HEK293 (cell line): ENCODE results near the gene LCAT.

Source experiments
- BCL11A ChIP-seq: fragments of 450-650 bp; formaldehyde crosslinking; IDR thresholded peaks from 2 replicates; pipeline ENCODE4 v1.5.1; 2016; ENCODE audit warnings: low read depth, missing biosample characterization, missing genetic modification characterization
- GLIS2 ChIP-seq: fragments of 450-650 bp; formaldehyde crosslinking; IDR thresholded peaks from 2 replicates; pipeline ENCODE4 v1.5.1; 2016; ENCODE audit warnings: missing biosample characterization, missing genetic modification characterization
- IKZF3 ChIP-seq: fragments of 450-650 bp; IDR thresholded peaks from 2 replicates; pipeline ENCODE4 v1.5.0; 2018; ENCODE audit warnings: missing biosample characterization, mild to moderate bottlenecking, missing genetic modification characterization, moderate library complexity
- KLF16 ChIP-seq: fragments of 450-650 bp; formaldehyde crosslinking; IDR thresholded peaks from 2 replicates; pipeline ENCODE4 v1.5.1; 2017; ENCODE audit warnings: missing biosample characterization, missing genetic modification characterization
- MYNN ChIP-seq: fragments of 450-650 bp; formaldehyde crosslinking; IDR thresholded peaks from 2 replicates; pipeline ENCODE4 v1.5.1; 2016; ENCODE audit warnings: missing biosample characterization, missing genetic modification characterization, borderline replicate concordance
- SALL2 ChIP-seq: fragments of 450-650 bp; formaldehyde crosslinking; IDR thresholded peaks from 2 replicates; pipeline ENCODE4 v1.5.0; 2017; ENCODE audit warnings: missing biosample characterization, mild to moderate bottlenecking, missing genetic modification characterization, borderline replicate concordance
- SP3 ChIP-seq: fragments of 450-650 bp; formaldehyde crosslinking; IDR thresholded peaks from 2 replicates; pipeline ENCODE4 v1.5.1; 2016; ENCODE audit warnings: missing biosample characterization, missing genetic modification characterization
- ZFHX2 ChIP-seq: fragments of 450-650 bp; formaldehyde crosslinking; conservative IDR thresholded peaks from 2 replicates; pipeline ENCODE4 v1.5.1; 2016; ENCODE audit warnings: missing biosample characterization, missing genetic modification characterization
- ZFP69B ChIP-seq: fragments of 450-650 bp; formaldehyde crosslinking; IDR thresholded peaks from 2 replicates; pipeline ENCODE4 v1.5.1; 2016; ENCODE audit warnings: missing biosample characterization, missing genetic modification characterization
- ZIC2 ChIP-seq: fragments of 450-650 bp; formaldehyde crosslinking; IDR thresholded peaks from 2 replicates; pipeline ENCODE4 v1.5.1; 2016; ENCODE audit warnings: missing biosample characterization, missing genetic modification characterization
- ZNF114 ChIP-seq: fragments of 450-650 bp; formaldehyde crosslinking; IDR thresholded peaks from 2 replicates; pipeline ENCODE4 v1.5.0; 2017; ENCODE audit warnings: missing biosample characterization, missing genetic modification characterization
- ZNF335 ChIP-seq: fragments of 450-650 bp; formaldehyde crosslinking; conservative IDR thresholded peaks from 2 replicates; pipeline ENCODE4 v1.5.1; 2016; ENCODE audit warnings: missing biosample characterization, missing genetic modification characterization
- ZNF404 ChIP-seq: fragments of 450-650 bp; formaldehyde crosslinking; IDR thresholded peaks from 2 replicates; pipeline ENCODE4 v1.5.1; 2017; ENCODE audit warnings: missing biosample characterization, missing genetic modification characterization
- ZNF416 ChIP-seq: fragments of 450-650 bp; formaldehyde crosslinking; IDR thresholded peaks from 2 replicates; pipeline ENCODE4 v1.5.1; 2016; ENCODE audit warnings: missing biosample characterization, missing genetic modification characterization
- ZNF423 ChIP-seq: fragments of 450-650 bp; formaldehyde crosslinking; IDR thresholded peaks from 2 replicates; pipeline ENCODE4 v1.5.1; 2016; ENCODE audit warnings: missing biosample characterization, missing genetic modification characterization
- ZNF433 ChIP-seq: fragments of 450-650 bp; formaldehyde crosslinking; IDR thresholded peaks from 2 replicates; pipeline ENCODE4 v1.5.1; 2016; ENCODE audit warnings: missing biosample characterization, missing genetic modification characterization, low read depth
- ZNF530 ChIP-seq: fragments of 450-650 bp; formaldehyde crosslinking; IDR thresholded peaks from 2 replicates; pipeline ENCODE4 v1.5.1; 2016; ENCODE audit warnings: low read depth, missing biosample characterization, missing genetic modification characterization
- ZNF621 ChIP-seq: fragments of 450-650 bp; formaldehyde crosslinking; IDR thresholded peaks from 2 replicates; pipeline ENCODE4 v1.5.1; 2017; ENCODE audit warnings: missing biosample characterization, missing genetic modification characterization
- ZNF654 ChIP-seq: fragments of 450-650 bp; formaldehyde crosslinking; IDR thresholded peaks from 2 replicates; pipeline ENCODE4 v1.5.1; 2016; ENCODE audit warnings: low read depth, missing biosample characterization, missing genetic modification characterization
- ZNF701 ChIP-seq: fragments of 450-650 bp; formaldehyde crosslinking; IDR thresholded peaks from 2 replicates; pipeline ENCODE4 v1.5.1; 2016; ENCODE audit warnings: missing biosample characterization, missing genetic modification characterization
- ZSCAN23 ChIP-seq: fragments of 450-650 bp; formaldehyde crosslinking; IDR thresholded peaks from 2 replicates; pipeline ENCODE4 v1.5.1; 2016; ENCODE audit warnings: missing biosample characterization, missing genetic modification characterization
- TF ChIP-seq, protein P1 (sequence below): fragments of 450-650 bp; IDR thresholded peaks from 2 replicates; pipeline ENCODE4 v1.5.1; 2018; ENCODE audit warnings: missing biosample characterization, missing genetic modification characterization
- TF ChIP-seq, protein P2 (sequence below): fragments of 450-650 bp; formaldehyde crosslinking; IDR thresholded peaks from 2 replicates; pipeline ENCODE4 v1.5.1; 2016; ENCODE audit warnings: missing biosample characterization, missing genetic modification characterization
- TF ChIP-seq, protein P3 (sequence below): fragments of 450-650 bp; formaldehyde crosslinking; IDR thresholded peaks from 2 replicates; pipeline ENCODE4 v1.5.1; 2016; ENCODE audit warnings: missing biosample characterization, missing genetic modification characterization, borderline replicate concordance
- TF ChIP-seq, protein P4 (sequence below): fragments of 450-650 bp; formaldehyde crosslinking; IDR thresholded peaks from 2 replicates; pipeline ENCODE4 v1.5.1; 2016; ENCODE audit warnings: missing biosample characterization, missing genetic modification characterization
- TF ChIP-seq, protein P5 (sequence below): fragments of 450-650 bp; formaldehyde crosslinking; IDR thresholded peaks from 2 replicates; pipeline ENCODE4 v1.5.1; 2016; ENCODE audit warnings: missing biosample characterization, missing genetic modification characterization
- TF ChIP-seq, protein P6 (sequence below): fragments of 450-650 bp; formaldehyde crosslinking; IDR thresholded peaks from 2 replicates; pipeline ENCODE4 v1.5.1; 2016; ENCODE audit warnings: missing biosample characterization, missing genetic modification characterization
- TF ChIP-seq, protein P7 (sequence below): fragments of 450-650 bp; formaldehyde crosslinking; IDR thresholded peaks from 2 replicates; pipeline ENCODE4 v1.5.1; 2017; ENCODE audit warnings: missing biosample characterization, missing genetic modification characterization

Gene LCAT

DNA sequence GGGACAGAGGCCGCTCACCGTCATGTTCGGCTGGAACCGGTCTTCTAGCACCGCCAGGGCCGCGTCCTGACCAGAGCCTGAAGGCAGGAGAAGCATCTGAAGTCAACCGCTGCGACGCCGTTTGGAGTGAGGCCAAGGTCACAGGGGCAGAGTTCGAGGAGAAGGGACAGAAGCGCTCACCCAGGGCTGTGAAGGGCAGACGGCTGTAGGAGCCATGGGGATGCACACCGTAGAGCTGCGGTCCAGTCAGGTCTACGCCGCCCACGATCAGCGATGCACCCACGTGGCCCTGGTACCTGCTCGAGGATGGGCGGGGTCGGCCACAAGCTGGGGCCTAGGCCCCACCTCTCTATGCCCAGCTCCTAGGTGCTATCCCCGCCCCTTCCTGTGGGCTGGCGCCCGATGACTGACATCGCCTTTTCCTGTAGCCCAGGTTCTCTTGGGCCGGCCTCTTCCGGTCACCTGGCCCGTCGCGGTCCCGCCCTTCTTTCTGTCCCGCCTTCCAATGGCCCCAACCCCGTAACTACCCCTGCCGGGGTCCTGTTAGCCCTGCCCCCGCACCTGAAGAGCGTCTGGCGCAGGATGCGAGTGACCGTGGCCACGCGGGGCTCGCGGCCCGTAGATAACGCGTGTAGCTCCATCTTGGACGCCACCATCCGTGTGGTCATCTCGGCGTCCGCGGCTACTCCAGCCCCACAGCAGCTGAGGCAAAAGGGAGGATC, 8.4 kb downstream of the LCAT start (continued):
- TF ChIP-seq IKZF3 (no peak), ZNF701 (tag by site-specific recombination) (no peak), ZFP69B (tag by site-specific recombination) (peak; percentile 43; the same call in 1 of the 2 replicates), ZNF621 (tag by site-specific recombination) (no peak), ZNF335 (tag by site-specific recombination) (peak; percentile 95), ZIC2 (tag by site-specific recombination) (peak; percentile 9; the same call in 1 of the 2 replicates), GLIS2 (tag by site-specific recombination) (peak; percentile 70), SALL2 (tag by site-specific recombination) (no peak), ZNF114 (tag by site-specific recombination) (no peak), KLF16 (tag by site-specific recombination) (peak; percentile 81), ZNF433 (tag by site-specific recombination) (no peak), MYNN (tag by site-specific recombination) (no peak), ZFHX2 (peak; percentile 82), ZNF423 (tag by site-specific recombination) (no peak), BCL11A (peak; percentile 87), ZNF654 (tag by site-specific recombination) (no peak), ZNF404 (tag by site-specific recombination) (no peak), ZSCAN23 (tag by site-specific recombination) (no peak), ZNF530 (no peak), SP3 (tag by site-specific recombination) (peak; percentile 95), ZNF416 (tag by site-specific recombination) (no peak)
- TF ChIP-seq, protein P1, sequence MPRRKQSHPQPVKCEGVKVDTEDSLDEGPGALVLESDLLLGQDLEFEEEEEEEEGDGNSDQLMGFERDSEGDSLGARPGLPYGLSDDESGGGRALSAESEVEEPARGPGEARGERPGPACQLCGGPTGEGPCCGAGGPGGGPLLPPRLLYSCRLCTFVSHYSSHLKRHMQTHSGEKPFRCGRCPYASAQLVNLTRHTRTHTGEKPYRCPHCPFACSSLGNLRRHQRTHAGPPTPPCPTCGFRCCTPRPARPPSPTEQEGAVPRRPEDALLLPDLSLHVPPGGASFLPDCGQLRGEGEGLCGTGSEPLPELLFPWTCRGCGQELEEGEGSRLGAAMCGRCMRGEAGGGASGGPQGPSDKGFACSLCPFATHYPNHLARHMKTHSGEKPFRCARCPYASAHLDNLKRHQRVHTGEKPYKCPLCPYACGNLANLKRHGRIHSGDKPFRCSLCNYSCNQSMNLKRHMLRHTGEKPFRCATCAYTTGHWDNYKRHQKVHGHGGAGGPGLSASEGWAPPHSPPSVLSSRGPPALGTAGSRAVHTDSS (tag by site-specific recombination): no peak
- TF ChIP-seq, protein P2, sequence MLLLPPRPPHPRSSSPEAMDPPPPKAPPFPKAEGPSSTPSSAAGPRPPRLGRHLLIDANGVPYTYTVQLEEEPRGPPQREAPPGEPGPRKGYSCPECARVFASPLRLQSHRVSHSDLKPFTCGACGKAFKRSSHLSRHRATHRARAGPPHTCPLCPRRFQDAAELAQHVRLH (tag by site-specific recombination): peak; percentile 97
- TF ChIP-seq, protein P3, sequence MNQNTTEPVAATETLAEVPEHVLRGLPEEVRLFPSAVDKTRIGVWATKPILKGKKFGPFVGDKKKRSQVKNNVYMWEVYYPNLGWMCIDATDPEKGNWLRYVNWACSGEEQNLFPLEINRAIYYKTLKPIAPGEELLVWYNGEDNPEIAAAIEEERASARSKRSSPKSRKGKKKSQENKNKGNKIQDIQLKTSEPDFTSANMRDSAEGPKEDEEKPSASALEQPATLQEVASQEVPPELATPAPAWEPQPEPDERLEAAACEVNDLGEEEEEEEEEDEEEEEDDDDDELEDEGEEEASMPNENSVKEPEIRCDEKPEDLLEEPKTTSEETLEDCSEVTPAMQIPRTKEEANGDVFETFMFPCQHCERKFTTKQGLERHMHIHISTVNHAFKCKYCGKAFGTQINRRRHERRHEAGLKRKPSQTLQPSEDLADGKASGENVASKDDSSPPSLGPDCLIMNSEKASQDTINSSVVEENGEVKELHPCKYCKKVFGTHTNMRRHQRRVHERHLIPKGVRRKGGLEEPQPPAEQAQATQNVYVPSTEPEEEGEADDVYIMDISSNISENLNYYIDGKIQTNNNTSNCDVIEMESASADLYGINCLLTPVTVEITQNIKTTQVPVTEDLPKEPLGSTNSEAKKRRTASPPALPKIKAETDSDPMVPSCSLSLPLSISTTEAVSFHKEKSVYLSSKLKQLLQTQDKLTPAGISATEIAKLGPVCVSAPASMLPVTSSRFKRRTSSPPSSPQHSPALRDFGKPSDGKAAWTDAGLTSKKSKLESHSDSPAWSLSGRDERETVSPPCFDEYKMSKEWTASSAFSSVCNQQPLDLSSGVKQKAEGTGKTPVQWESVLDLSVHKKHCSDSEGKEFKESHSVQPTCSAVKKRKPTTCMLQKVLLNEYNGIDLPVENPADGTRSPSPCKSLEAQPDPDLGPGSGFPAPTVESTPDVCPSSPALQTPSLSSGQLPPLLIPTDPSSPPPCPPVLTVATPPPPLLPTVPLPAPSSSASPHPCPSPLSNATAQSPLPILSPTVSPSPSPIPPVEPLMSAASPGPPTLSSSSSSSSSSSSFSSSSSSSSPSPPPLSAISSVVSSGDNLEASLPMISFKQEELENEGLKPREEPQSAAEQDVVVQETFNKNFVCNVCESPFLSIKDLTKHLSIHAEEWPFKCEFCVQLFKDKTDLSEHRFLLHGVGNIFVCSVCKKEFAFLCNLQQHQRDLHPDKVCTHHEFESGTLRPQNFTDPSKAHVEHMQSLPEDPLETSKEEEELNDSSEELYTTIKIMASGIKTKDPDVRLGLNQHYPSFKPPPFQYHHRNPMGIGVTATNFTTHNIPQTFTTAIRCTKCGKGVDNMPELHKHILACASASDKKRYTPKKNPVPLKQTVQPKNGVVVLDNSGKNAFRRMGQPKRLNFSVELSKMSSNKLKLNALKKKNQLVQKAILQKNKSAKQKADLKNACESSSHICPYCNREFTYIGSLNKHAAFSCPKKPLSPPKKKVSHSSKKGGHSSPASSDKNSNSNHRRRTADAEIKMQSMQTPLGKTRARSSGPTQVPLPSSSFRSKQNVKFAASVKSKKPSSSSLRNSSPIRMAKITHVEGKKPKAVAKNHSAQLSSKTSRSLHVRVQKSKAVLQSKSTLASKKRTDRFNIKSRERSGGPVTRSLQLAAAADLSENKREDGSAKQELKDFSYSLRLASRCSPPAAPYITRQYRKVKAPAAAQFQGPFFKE (tag by site-specific recombination): no peak
- TF ChIP-seq, protein P4, sequence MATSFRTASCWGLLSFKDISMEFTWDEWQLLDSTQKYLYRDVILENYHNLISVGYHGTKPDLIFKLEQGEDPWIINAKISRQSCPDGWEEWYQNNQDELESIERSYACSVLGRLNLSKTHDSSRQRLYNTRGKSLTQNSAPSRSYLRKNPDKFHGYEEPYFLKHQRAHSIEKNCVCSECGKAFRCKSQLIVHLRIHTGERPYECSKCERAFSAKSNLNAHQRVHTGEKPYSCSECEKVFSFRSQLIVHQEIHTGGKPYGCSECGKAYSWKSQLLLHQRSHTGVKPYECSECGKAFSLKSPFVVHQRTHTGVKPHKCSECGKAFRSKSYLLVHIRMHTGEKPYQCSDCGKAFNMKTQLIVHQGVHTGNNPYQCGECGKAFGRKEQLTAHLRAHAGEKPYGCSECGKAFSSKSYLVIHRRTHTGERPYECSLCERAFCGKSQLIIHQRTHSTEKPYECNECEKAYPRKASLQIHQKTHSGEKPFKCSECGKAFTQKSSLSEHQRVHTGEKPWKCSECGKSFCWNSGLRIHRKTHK: no peak
- TF ChIP-seq, protein P5, sequence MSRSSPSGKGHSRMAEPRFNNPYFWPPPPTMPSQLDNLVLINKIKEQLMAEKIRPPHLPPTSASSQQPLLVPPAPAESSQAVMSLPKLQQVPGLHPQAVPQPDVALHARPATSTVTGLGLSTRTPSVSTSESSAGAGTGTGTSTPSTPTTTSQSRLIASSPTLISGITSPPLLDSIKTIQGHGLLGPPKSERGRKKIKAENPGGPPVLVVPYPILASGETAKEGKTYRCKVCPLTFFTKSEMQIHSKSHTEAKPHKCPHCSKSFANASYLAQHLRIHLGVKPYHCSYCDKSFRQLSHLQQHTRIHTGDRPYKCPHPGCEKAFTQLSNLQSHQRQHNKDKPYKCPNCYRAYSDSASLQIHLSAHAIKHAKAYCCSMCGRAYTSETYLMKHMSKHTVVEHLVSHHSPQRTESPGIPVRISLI (tag by site-specific recombination): no peak
- TF ChIP-seq, protein P6, sequence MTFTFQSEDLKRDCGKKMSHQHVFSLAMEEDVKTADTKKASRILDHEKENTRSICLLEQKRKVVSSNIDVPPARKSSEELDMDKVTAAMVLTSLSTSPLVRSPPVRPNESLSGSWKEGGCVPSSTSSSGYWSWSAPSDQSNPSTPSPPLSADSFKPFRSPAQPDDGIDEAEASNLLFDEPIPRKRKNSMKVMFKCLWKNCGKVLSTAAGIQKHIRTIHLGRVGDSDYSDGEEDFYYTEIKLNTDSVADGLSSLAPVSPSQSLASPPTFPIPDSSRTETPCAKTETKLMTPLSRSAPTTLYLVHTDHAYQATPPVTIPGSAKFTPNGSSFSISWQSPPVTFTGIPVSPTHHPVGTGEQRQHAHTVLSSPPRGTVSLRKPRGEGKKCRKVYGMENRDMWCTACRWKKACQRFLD (tag by site-specific recombination): no peak
- TF ChIP-seq, protein P7, sequence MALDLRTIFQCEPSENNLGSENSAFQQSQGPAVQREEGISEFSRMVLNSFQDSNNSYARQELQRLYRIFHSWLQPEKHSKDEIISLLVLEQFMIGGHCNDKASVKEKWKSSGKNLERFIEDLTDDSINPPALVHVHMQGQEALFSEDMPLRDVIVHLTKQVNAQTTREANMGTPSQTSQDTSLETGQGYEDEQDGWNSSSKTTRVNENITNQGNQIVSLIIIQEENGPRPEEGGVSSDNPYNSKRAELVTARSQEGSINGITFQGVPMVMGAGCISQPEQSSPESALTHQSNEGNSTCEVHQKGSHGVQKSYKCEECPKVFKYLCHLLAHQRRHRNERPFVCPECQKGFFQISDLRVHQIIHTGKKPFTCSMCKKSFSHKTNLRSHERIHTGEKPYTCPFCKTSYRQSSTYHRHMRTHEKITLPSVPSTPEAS (tag by site-specific recombination): no peak
